Caco-2 (cell line): Measurements from ENCODE around the gene NOXO1. TPM values are rescaled to one million over a fixed set of nuclear protein-coding genes. Genes with fewer than 3 reads are reported as not detected.
A peak's percentile ranks its signal among the peaks of the same experiment; 100 is the strongest.

Source experiments
- Bru-seq: library from RNA; stranded (reverse); fragments of 400-500 nt; gene quantifications from one replicate; lab custom pipeline; 2021; lab: Mats Ljungman, UMichigan
- BruChase-seq, 2 experiments: library from RNA; stranded (reverse); fragments of 400-500 nt; gene quantifications; one replicate each; lab custom pipeline; 2021; lab: Mats Ljungman, UMichigan
- BruUV-seq: library from RNA; stranded (reverse); fragments of 400-500 nt; replicated peaks from 2 replicates; lab custom pipeline; 2021; lab: Mats Ljungman, UMichigan
- CTCF ChIA-PET: fragments of 300-600 bp; sonication (Branson Sonifier 250); formaldehyde crosslinking; loops from one replicate; lab custom pipeline; 2022; ENCODE audit warnings: antibody characterized with exemption; lab: Charles Lee
- POLR2A ChIA-PET: fragments of 300-600 bp; sonication (Branson Sonifier 250); formaldehyde crosslinking; loops from one replicate; lab custom pipeline; 2022; ENCODE audit warnings: antibody characterized with exemption; lab: Charles Lee
- DNase-seq, 2 experiments: peaks; one replicate each; pipeline versions ENCODE4 v3.0.0 to v3.0.0-alpha.2; 2020 to 2022
- H3K27me3 ChIP-seq: replicated peaks from 2 replicates; pipeline ENCODE4 v1.6.0; 2011; ENCODE audit warnings: low read length; ENCODE audit not compliant: control insufficient read depth, insufficient read depth
- H3K36me3 ChIP-seq: 2 replicates; pipeline ENCODE4 v1.5.1; 2011; ENCODE audit warnings: low read length; ENCODE audit not compliant: control insufficient read depth, insufficient read depth
- H3K4me1 ChIP-seq: fragments of 250-450 bp; sonication (Bioruptor Pico); 2 replicates; pipeline ENCODE4 v1.5.1; 2020; ENCODE audit warnings: mild to moderate bottlenecking
- H3K4me3 ChIP-seq: 2 replicates; pipeline ENCODE4 v1.5.1; 2011; ENCODE audit warnings: low read depth, mild to moderate bottlenecking, control low read depth, low read length
- H3K9me3 ChIP-seq: fragments of 250-450 bp; sonication (Bioruptor Pico); 2 replicates; pipeline ENCODE4 v1.5.1; 2020; ENCODE audit warnings: mild to moderate bottlenecking, moderate library complexity
- H3K27ac Mint-ChIP-seq: one replicate; pipeline ENCODE4 v1.8.0; 2022; ENCODE audit warnings: mixed read lengths; ENCODE audit not compliant: unreplicated experiment
- H3K27me3 Mint-ChIP-seq: one replicate; pipeline ENCODE4 v1.8.0; 2022; ENCODE audit warnings: mixed read lengths; ENCODE audit not compliant: insufficient read depth, unreplicated experiment
- H3K36me3 Mint-ChIP-seq: one replicate; pipeline ENCODE4 v1.8.0; 2022; ENCODE audit warnings: mild to moderate bottlenecking, mixed read lengths; ENCODE audit not compliant: insufficient read depth, unreplicated experiment
- H3K4me1 Mint-ChIP-seq: one replicate; pipeline ENCODE4 v1.8.0; 2022; ENCODE audit warnings: low read depth, mixed read lengths; ENCODE audit not compliant: unreplicated experiment
- H3K4me3 Mint-ChIP-seq: one replicate; pipeline ENCODE4 v1.8.0; 2022; ENCODE audit warnings: mild to moderate bottlenecking, moderate library complexity, mixed read lengths; ENCODE audit not compliant: unreplicated experiment
- H3K9me3 Mint-ChIP-seq: one replicate; pipeline ENCODE4 v1.8.0; 2022; ENCODE audit warnings: mixed read lengths; ENCODE audit not compliant: unreplicated experiment
- intact Hi-C: fragments of 100-400 bp; cut with micrococcal nuclease; formaldehyde crosslinking; loops from one replicate; pipeline ENCODE4 v1.10.0; 2022; ENCODE audit not compliant: unreplicated experiment
- long read RNA-seq: library from polyadenylated mRNA; stranded (forward); transcript quantifications from one replicate; pipeline ENCODE4 v2.0.0, GENCODE V29; 2022
- total RNA-seq: library from RNA; stranded (reverse); gene quantifications from 2 replicates; pipeline ENCODE4 v1.2.3, GENCODE V29; 2022
- TF ChIP-seq, protein P1 (sequence below), 2 experiments: fragments of 200-600 bp in 1 of 2; IDR thresholded peaks; 1 replicate in 1 of 2; 2 replicates in 1 of 2; pipeline versions ENCODE4 v1.5.1 to v1.8.0; 2011 to 2022; ENCODE audit warnings: antibody characterized with exemption in 1 of 2, control low read depth in 1 of 2, inconsistent platforms in 1 of 2, low read depth in 1 of 2, low read length in 1 of 2, mild to moderate bottlenecking in 1 of 2, moderate library complexity in 1 of 2; ENCODE audit not compliant: insufficient read depth in 1 of 2, severe bottlenecking in 1 of 2, unreplicated experiment in 1 of 2

The NOXO1 gene, protein sequence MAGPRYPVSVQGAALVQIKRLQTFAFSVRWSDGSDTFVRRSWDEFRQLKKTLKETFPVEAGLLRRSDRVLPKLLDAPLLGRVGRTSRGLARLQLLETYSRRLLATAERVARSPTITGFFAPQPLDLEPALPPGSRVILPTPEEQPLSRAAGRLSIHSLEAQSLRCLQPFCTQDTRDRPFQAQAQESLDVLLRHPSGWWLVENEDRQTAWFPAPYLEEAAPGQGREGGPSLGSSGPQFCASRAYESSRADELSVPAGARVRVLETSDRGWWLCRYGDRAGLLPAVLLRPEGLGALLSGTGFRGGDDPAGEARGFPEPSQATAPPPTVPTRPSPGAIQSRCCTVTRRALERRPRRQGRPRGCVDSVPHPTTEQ
- total RNA-seq (0.35 and 1.1 TPM in 2 replicates), Bru-seq, nascent RNA (percentile 18 among the genes with signal in this experiment), BruChase-seq, experiment 1, labeled RNA remaining after a 2-hour chase (percentile 11 among the genes with signal in this experiment), BruChase-seq, experiment 2, labeled RNA remaining after a 6-hour chase (not detected)
- long read RNA-seq: 0 reads

DNA sequence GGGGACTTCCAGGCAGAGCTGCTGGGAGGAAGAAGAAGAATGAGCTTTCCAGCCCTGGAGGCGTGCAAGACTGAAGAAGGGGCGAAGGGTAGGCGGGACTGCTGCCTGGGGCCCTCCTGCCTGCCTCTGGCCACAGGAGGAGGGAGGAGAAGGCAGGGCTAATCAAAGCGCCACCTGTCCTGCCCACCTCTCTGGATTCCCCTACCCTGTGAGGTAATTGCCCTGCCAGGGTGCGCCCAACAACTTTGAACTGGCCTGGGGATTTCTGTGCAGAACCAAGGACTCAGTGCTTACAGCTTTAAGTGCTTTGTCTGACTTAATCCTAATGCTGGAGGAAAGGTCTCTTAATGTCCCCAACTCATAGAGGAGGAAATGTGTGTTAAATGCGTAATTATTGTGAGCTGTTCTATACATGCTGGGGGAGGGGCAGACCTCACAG, at the start of gene NOXO1:
Gene NOXO1, minus strand, starts transcription at position 72 of the 439 bp plus-strand sequence. CDS start 290 bp downstream, outside the sequence.
- peak within 1 kb of the TSS; percentile 5 for H3K4me3 Mint-ChIP-seq
- Histone ChIP-seq H3K27me3 (no peaks in the 10 kb centered on the region), H3K4me1 (peaks cover 15% of the 10 kb centered on the region), H3K36me3 (peaks cover 4% of the 10 kb centered on the region), H3K4me3 (no peak within 1 kb of the TSS), H3K9me3 (no peaks in the 10 kb centered on the region)
- DNase-seq: no peak
- H3K27ac Mint-ChIP-seq: no peak within 1 kb of the TSS
- intact Hi-C loops: no loop called here
- TF ChIP-seq, protein P1, sequence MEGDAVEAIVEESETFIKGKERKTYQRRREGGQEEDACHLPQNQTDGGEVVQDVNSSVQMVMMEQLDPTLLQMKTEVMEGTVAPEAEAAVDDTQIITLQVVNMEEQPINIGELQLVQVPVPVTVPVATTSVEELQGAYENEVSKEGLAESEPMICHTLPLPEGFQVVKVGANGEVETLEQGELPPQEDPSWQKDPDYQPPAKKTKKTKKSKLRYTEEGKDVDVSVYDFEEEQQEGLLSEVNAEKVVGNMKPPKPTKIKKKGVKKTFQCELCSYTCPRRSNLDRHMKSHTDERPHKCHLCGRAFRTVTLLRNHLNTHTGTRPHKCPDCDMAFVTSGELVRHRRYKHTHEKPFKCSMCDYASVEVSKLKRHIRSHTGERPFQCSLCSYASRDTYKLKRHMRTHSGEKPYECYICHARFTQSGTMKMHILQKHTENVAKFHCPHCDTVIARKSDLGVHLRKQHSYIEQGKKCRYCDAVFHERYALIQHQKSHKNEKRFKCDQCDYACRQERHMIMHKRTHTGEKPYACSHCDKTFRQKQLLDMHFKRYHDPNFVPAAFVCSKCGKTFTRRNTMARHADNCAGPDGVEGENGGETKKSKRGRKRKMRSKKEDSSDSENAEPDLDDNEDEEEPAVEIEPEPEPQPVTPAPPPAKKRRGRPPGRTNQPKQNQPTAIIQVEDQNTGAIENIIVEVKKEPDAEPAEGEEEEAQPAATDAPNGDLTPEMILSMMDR (IDR thresholded peaks at IDR 0.05; ENCODE audit: insufficient read depth in 1 of 2, low read depth in 1 of 2, low read length in 1 of 2, severe bottlenecking in 1 of 2, unreplicated experiment in 1 of 2): no peak
- peaks cover 40% of the 10 kb centered on the region for H3K36me3 Mint-ChIP-seq
- H3K4me1 Mint-ChIP-seq: peaks cover 7% of the 10 kb centered on the region
- no peaks in the 10 kb centered on the region for H3K27me3 Mint-ChIP-seq
- CTCF ChIA-PET: interaction anchor here (1.0 to 1.5 kb wide), 2 partner anchors 17 to 21 kb away, joined by 3 read pairs; partner anchors contain the start of gene RPS2
- POLR2A ChIA-PET: interaction anchor here (0.7 kb wide), 1 partner anchor 9 kb away, joined by 3 read pairs; no protein-coding TSS in a partner anchor
- no TSS peak for BruUV-seq
- no peaks in the 10 kb centered on the region for H3K9me3 Mint-ChIP-seq

DNA sequence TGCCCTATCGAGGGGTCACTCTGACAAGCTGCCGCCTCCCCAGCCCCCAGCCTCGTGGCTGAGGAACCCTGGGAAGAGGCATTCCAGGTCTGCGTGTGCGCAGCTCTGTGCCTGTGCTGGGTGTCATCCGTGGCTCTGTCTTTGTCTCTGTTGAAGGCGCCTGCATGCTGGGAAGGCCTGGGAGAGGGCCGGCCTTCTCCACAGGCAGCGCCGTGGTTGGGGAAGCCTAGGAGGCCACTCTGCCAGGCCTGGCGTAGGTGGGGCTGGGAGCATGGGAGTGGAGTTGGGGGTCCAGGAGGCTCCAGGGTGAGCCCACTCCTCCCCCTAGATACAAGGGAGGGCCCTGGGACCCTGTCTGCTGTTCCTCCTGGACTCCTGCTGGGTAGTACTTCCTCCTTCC, 48.8 kb upstream of the NOXO1 start:
- ChIA-PET CTCF (no interaction called here), POLR2A (no interaction called here)
- Histone ChIP-seq H3K36me3 (no peaks in the 10 kb centered on the region; the same call in 1 of the 2 replicates), H3K27me3 (no peaks in the 10 kb centered on the region), H3K4me1 (peaks cover 16% of the 10 kb centered on the region), H3K4me3 (no peak overlapping the region), H3K9me3 (no peaks in the 10 kb centered on the region)
- no peaks in the 10 kb centered on the region for H3K4me1 Mint-ChIP-seq
- no peak overlapping the region for H3K27ac Mint-ChIP-seq
- H3K4me3 Mint-ChIP-seq: no peak overlapping the region
- no peaks in the 10 kb centered on the region for H3K36me3 Mint-ChIP-seq
- BruUV-seq: no TSS peak
- no peak for DNase-seq
- TF ChIP-seq, protein P1 (IDR thresholded peaks at IDR 0.05; ENCODE audit: insufficient read depth in 1 of 2, low read depth in 1 of 2, low read length in 1 of 2, severe bottlenecking in 1 of 2, unreplicated experiment in 1 of 2): no peak
- H3K9me3 Mint-ChIP-seq: no peaks in the 10 kb centered on the region
- H3K27me3 Mint-ChIP-seq: no peaks in the 10 kb centered on the region
- intact Hi-C loops: no loop called here

DNA sequence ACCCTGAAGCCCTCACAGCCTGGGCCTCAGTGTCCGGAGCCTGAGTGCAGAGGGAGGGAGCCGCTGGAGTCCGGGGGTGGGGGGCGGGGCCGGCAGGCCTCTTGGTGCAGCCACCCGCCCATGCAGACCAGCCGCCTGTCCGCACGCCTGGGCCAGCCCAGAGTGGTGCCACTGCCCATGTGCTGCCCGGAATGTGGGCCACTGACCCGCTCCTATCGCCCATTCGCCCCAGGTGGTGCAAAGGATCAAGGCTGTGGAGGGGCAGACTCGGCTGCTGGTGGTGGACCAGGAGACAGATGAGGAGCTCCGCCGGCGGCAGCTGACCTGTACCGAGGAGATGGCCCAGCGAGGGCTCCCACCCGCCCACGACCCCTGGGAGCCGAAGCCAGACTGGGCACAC, 48.1 kb upstream of the NOXO1 start:
- peaks cover 2% of the 10 kb centered on the region for H3K4me1 Mint-ChIP-seq

More for the DNA sequence above, 48.1 kb upstream of the NOXO1 start:
- no peak overlapping the region for H3K27ac Mint-ChIP-seq
- no peaks in the 10 kb centered on the region for H3K27me3 Mint-ChIP-seq
- ChIA-PET POLR2A (no interaction called here), CTCF (no interaction called here)
- no peak overlapping the region for H3K4me3 Mint-ChIP-seq
- H3K9me3 Mint-ChIP-seq: no peaks in the 10 kb centered on the region
- no peaks in the 10 kb centered on the region; the same call in 1 of the 2 replicates for H3K36me3 ChIP-seq
- no peaks in the 10 kb centered on the region for H3K36me3 Mint-ChIP-seq
- intact Hi-C loops: no loop called here
- H3K27me3 ChIP-seq: no peaks in the 10 kb centered on the region
- peaks cover 13% of the 10 kb centered on the region for H3K4me1 ChIP-seq
- BruUV-seq: no TSS peak
- no peaks in the 10 kb centered on the region for H3K9me3 ChIP-seq
- DNase-seq: no peak
- TF ChIP-seq, protein P1 (IDR thresholded peaks at IDR 0.05; ENCODE audit: insufficient read depth in 1 of 2, low read depth in 1 of 2, low read length in 1 of 2, severe bottlenecking in 1 of 2, unreplicated experiment in 1 of 2): no peak
- no peak overlapping the region for H3K4me3 ChIP-seq
